ENCODE measurements around the gene DNAH8.

DNA sequence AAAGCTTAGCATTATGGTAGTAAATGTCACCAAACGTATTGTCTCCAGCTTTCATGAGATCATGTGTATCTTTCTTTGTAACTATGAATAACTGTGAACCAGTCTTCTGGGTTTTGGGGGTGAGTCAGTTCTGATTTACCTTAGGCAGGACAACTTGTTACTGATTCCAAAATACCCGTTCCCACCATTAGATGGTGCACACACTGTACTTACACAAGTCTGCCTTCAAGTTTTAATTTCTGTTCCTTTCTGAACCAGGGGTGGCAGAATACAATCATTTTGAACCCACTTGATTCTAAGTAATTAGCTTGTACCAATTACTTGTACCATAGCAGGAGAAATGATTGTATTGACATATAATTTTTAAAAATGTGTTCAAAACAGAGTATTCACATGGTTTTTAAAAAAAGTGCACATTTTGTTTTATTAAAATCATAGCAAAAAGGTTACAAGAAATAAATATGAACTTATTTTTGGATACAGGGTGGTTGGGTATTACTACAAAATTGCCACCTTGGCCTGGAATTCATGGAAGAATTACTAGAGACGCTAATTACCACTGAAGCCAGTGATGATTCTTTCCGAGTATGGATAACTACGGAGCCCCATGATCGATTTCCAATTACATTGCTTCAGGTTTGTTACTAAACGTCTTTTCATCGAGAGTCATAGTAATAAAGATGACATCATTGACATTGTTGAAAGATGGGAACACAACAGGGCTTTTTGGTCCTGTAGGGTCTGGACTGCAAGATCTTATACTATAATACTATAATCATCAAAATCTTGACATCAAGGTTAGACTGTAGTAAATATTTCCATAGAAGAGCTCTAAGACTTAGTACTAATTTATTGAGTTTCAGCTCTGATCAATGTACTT, 258.3 kb downstream of the DNAH8 start:
- TF ChIP-seq, protein P1, sequence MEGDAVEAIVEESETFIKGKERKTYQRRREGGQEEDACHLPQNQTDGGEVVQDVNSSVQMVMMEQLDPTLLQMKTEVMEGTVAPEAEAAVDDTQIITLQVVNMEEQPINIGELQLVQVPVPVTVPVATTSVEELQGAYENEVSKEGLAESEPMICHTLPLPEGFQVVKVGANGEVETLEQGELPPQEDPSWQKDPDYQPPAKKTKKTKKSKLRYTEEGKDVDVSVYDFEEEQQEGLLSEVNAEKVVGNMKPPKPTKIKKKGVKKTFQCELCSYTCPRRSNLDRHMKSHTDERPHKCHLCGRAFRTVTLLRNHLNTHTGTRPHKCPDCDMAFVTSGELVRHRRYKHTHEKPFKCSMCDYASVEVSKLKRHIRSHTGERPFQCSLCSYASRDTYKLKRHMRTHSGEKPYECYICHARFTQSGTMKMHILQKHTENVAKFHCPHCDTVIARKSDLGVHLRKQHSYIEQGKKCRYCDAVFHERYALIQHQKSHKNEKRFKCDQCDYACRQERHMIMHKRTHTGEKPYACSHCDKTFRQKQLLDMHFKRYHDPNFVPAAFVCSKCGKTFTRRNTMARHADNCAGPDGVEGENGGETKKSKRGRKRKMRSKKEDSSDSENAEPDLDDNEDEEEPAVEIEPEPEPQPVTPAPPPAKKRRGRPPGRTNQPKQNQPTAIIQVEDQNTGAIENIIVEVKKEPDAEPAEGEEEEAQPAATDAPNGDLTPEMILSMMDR (conservative IDR thresholded peaks at IDR 0.05) = peak; percentile 79
- TF ChIP-seq EZH2 (IDR thresholded peaks at IDR 0.05; ENCODE audit: low read depth) = no peak

All from PC-9 (cell line).